ENCODE results near the gene DDIT4L. TPM values are rescaled to one million over a fixed set of nuclear protein-coding genes. Genes with fewer than 3 reads are reported as not detected.
A peak's percentile ranks its signal among the peaks of the same experiment; 100 is the strongest.
"Not testable (repeated sequence)": the region's sequence is repeated elsewhere in the genome, so short reads cannot be mapped to it uniquely, and the experiment has no call there.

The DDIT4L gene
- 1 to 10 TPM; 1.8 to 3.5 TPM for total RNA-seq

GRCh38 chr4:100189820-100190642 is at the start of gene DDIT4L:
DDIT4L (minus strand) TSS chr4:100190468; CDS start chr4:100189983, 485 bp downstream.
- Mint-ChIP-seq H3K9me3 (no peaks in the 10 kb centered on the region), H3K4me3 (peak within 1 kb of the TSS; percentile 77), H3K4me1 (peaks cover 11% of the 10 kb centered on the region), H3K36me3 (ENCODE audit: low read depth) (no peaks in the 10 kb centered on the region), H3K27me3 (peaks cover 39% of the 10 kb centered on the region), H3K27ac (no peak within 1 kb of the TSS)
- ATAC-seq (replicated peaks): peak; percentile 78

GRCh38 chr4:100240008-100240407 is 49.7 kb upstream of the DDIT4L start:
- H3K4me1 Mint-ChIP-seq: peaks cover 6% of the 10 kb centered on the region
- H3K36me3 Mint-ChIP-seq (ENCODE audit: low read depth): no peaks in the 10 kb centered on the region
- peaks cover 6% of the 10 kb centered on the region for H3K9me3 Mint-ChIP-seq
- H3K27me3 Mint-ChIP-seq: no peaks in the 10 kb centered on the region
- ATAC-seq (replicated peaks): no peak
- peak overlapping the region; percentile 58 for H3K4me3 Mint-ChIP-seq
- peak overlapping the region; percentile 42 for H3K27ac Mint-ChIP-seq

GRCh38 chr4:100224721-100225120 is 34.5 kb upstream of the DDIT4L start:
- no peak overlapping the region for H3K4me3 Mint-ChIP-seq
- H3K4me1 Mint-ChIP-seq: no peaks in the 10 kb centered on the region
- H3K9me3 Mint-ChIP-seq: peaks cover 20% of the 10 kb centered on the region
- no peaks in the 10 kb centered on the region for H3K36me3 Mint-ChIP-seq (ENCODE audit: low read depth)
- H3K27me3 Mint-ChIP-seq: peaks cover 16% of the 10 kb centered on the region
- ATAC-seq (replicated peaks): no peak
- no peak overlapping the region for H3K27ac Mint-ChIP-seq

- Mint-ChIP-seq H3K36me3 (ENCODE audit: low read depth) (no peaks in the 10 kb centered on the region), H3K27me3 (peaks cover 16% of the 10 kb centered on the region), H3K27ac (no peak overlapping the region), H3K4me3 (no peak overlapping the region), H3K9me3 (peaks cover 16% of the 10 kb centered on the region), H3K4me1 (no peaks in the 10 kb centered on the region)
- ATAC-seq (replicated peaks): no peak
Observed at GRCh38 chr4:100224160-100224559, 33.9 kb upstream of the DDIT4L start.

GRCh38 chr4:100208964-100209363 is 18.7 kb upstream of the DDIT4L start:
- H3K27ac Mint-ChIP-seq: no peak overlapping the region
- no peak overlapping the region for H3K4me3 Mint-ChIP-seq
- peaks cover 25% of the 10 kb centered on the region for H3K27me3 Mint-ChIP-seq
- H3K4me1 Mint-ChIP-seq: peaks cover 8% of the 10 kb centered on the region
- no peaks in the 10 kb centered on the region for H3K36me3 Mint-ChIP-seq (ENCODE audit: low read depth)
- H3K9me3 Mint-ChIP-seq: no peaks in the 10 kb centered on the region
- ATAC-seq (replicated peaks): peak; percentile 83

GRCh38 chr4:100208459-100208858 is 18.2 kb upstream of the DDIT4L start:
- ATAC-seq (replicated peaks): no peak
- Mint-ChIP-seq H3K4me1 (peaks cover 8% of the 10 kb centered on the region), H3K36me3 (ENCODE audit: low read depth) (no peaks in the 10 kb centered on the region), H3K27me3 (peaks cover 25% of the 10 kb centered on the region), H3K9me3 (no peaks in the 10 kb centered on the region), H3K4me3 (no peak overlapping the region), H3K27ac (no peak overlapping the region)

- peak; percentile 74 for ATAC-seq (replicated peaks)
- H3K36me3 Mint-ChIP-seq (ENCODE audit: low read depth): no peaks in the 10 kb centered on the region
Observed at GRCh38 chr4:100206850-100207249, 16.6 kb upstream of the DDIT4L start.

GRCh38 chr4:100198061-100198460 is 7.8 kb upstream of the DDIT4L start:
- Mint-ChIP-seq H3K4me1 (no peaks in the 10 kb centered on the region), H3K27ac (no peak overlapping the region), H3K27me3 (no peaks in the 10 kb centered on the region), H3K4me3 (no peak overlapping the region), H3K9me3 (no peaks in the 10 kb centered on the region), H3K36me3 (ENCODE audit: low read depth) (no peaks in the 10 kb centered on the region)
- ATAC-seq (replicated peaks): no peak

More at GRCh38 chr4:100206850-100207249, 16.6 kb upstream of the DDIT4L start:
- no peaks in the 10 kb centered on the region for H3K9me3 Mint-ChIP-seq
- H3K4me3 Mint-ChIP-seq: no peak overlapping the region
- peaks cover 8% of the 10 kb centered on the region for H3K4me1 Mint-ChIP-seq
- peak overlapping the region; percentile 8 for H3K27ac Mint-ChIP-seq
- H3K27me3 Mint-ChIP-seq: peaks cover 19% of the 10 kb centered on the region

GRCh38 chr4:100196388-100197071 is 6.3 kb upstream of the DDIT4L start:
- H3K27me3 Mint-ChIP-seq; H3K27ac Mint-ChIP-seq; H3K4me3 Mint-ChIP-seq; H3K9me3 Mint-ChIP-seq; H3K4me1 Mint-ChIP-seq; H3K36me3 Mint-ChIP-seq (ENCODE audit: low read depth); ATAC-seq (replicated peaks): not testable (repeated sequence)

- no peaks in the 10 kb centered on the region for H3K36me3 Mint-ChIP-seq (ENCODE audit: low read depth)
- peaks cover 34% of the 10 kb centered on the region for H3K27me3 Mint-ChIP-seq
- no peak overlapping the region for H3K27ac Mint-ChIP-seq
- peak overlapping the region; percentile 77 for H3K4me3 Mint-ChIP-seq
- peaks cover 11% of the 10 kb centered on the region for H3K4me1 Mint-ChIP-seq
- ATAC-seq (replicated peaks): peak; percentile 32
- H3K9me3 Mint-ChIP-seq: no peaks in the 10 kb centered on the region
Observed at GRCh38 chr4:100190643-100191600, 654 bp upstream of the DDIT4L start.

- Mint-ChIP-seq H3K27me3 (peaks cover 43% of the 10 kb centered on the region), H3K4me3 (peak overlapping the region; percentile 77)
Observed at GRCh38 chr4:100188829-100189228, 1.4 kb downstream of the DDIT4L start.

GRCh38 chr4:100187781-100188180 is 2.5 kb downstream of the DDIT4L start:
- H3K27ac Mint-ChIP-seq: no peak overlapping the region
- no peak overlapping the region for H3K4me3 Mint-ChIP-seq
- H3K27me3 Mint-ChIP-seq: peaks cover 45% of the 10 kb centered on the region
- H3K9me3 Mint-ChIP-seq: no peaks in the 10 kb centered on the region
- no peak for ATAC-seq (replicated peaks)
- H3K36me3 Mint-ChIP-seq (ENCODE audit: low read depth): no peaks in the 10 kb centered on the region
- H3K4me1 Mint-ChIP-seq: peaks cover 11% of the 10 kb centered on the region

More at GRCh38 chr4:100188829-100189228, 1.4 kb downstream of the DDIT4L start:
- no peak for ATAC-seq (replicated peaks)
- Mint-ChIP-seq H3K36me3 (ENCODE audit: low read depth) (no peaks in the 10 kb centered on the region), H3K9me3 (no peaks in the 10 kb centered on the region), H3K4me1 (peaks cover 11% of the 10 kb centered on the region), H3K27ac (no peak overlapping the region)

- H3K4me3 Mint-ChIP-seq: no peak overlapping the region
- H3K9me3 Mint-ChIP-seq: no peaks in the 10 kb centered on the region
- H3K36me3 Mint-ChIP-seq (ENCODE audit: low read depth): no peaks in the 10 kb centered on the region
- H3K27ac Mint-ChIP-seq: no peak overlapping the region
- H3K4me1 Mint-ChIP-seq: peaks cover 6% of the 10 kb centered on the region
- ATAC-seq (replicated peaks): no peak
- peaks cover 32% of the 10 kb centered on the region for H3K27me3 Mint-ChIP-seq
Observed at GRCh38 chr4:100184787-100185186, 5.5 kb downstream of the DDIT4L start.

- H3K27me3 Mint-ChIP-seq: no peaks in the 10 kb centered on the region
- no peak overlapping the region for H3K4me3 Mint-ChIP-seq
- H3K4me1 Mint-ChIP-seq: peaks cover 4% of the 10 kb centered on the region
- ATAC-seq (replicated peaks): no peak
- H3K27ac Mint-ChIP-seq: no peak overlapping the region
- H3K36me3 Mint-ChIP-seq (ENCODE audit: low read depth): no peaks in the 10 kb centered on the region
- H3K9me3 Mint-ChIP-seq: no peaks in the 10 kb centered on the region
Observed at GRCh38 chr4:100177855-100178254, 12.4 kb downstream of the DDIT4L start.
